Prostate gland (tissue), 2 donors: ENCODE measurements around the gene ANKRD6. TPM values are rescaled to one million over a fixed set of nuclear protein-coding genes. Genes with fewer than 3 reads are reported as not detected.

ENCODE experiments used
- DNase-seq: peaks from one replicate; pipeline ENCODE4 v3.0.0-alpha.2; 2019; ENCODE audit warnings: low spot score
- H3K27ac ChIP-seq, 2 donors: fragments of 200-600 bp; sonication (generic); 2 replicates each; pipeline ENCODE4 v1.5.1; 2017 to 2019
- H3K27me3 ChIP-seq: fragments of 200-600 bp; sonication (generic); replicated peaks from 2 replicates; pipeline ENCODE4 v1.5.1; 2019; ENCODE audit not compliant: insufficient read depth
- H3K36me3 ChIP-seq, 2 donors: fragments of 200-600 bp; sonication (generic); 1 replicate in 1 of 2; 2 replicates in 1 of 2; pipeline versions ENCODE4 v1.5.1 to v1.8.1; 2017 to 2019
- H3K4me1 ChIP-seq: fragments of 200-600 bp; sonication (generic); replicated peaks from 2 replicates; pipeline ENCODE4 v1.5.1; 2019
- H3K4me3 ChIP-seq, 2 donors: fragments of 200-600 bp; sonication (generic); 2 replicates each; pipeline ENCODE4 v1.5.1; 2017 to 2019
- H3K9me3 ChIP-seq: fragments of 200-600 bp; sonication (generic); 2 replicates; pipeline ENCODE4 v1.5.1; 2017
- POLR2A ChIP-seq: fragments of 450-650 bp; IDR thresholded peaks from one replicate; pipeline ENCODE4 v1.6.1; 2016; ENCODE audit warnings: antibody characterized with exemption, mild to moderate bottlenecking
- POLR2AphosphoS5 ChIP-seq: sonication (generic); formaldehyde crosslinking; IDR thresholded peaks from one replicate; pipeline ENCODE4 v1.6.1; 2017; ENCODE audit warnings: antibody characterized with exemption
- WGBS: methylation state at CpG from one replicate; pipeline ENCODE4 v1.1.5; 2018; 5-methylcytosine and 5-hydroxymethylcytosine counted together
- intact Hi-C: fragments of 100-400 bp; cut with DNase I; formaldehyde crosslinking; loops from one replicate; pipeline ENCODE4 v1.14.2; 2022
- total RNA-seq, 2 donors: library from RNA; depleted of rRNA; stranded (reverse); fragments of >200 nt; gene quantifications; one replicate each; pipeline ENCODE4 v1.1.0, GENCODE V29; 2016
- TF ChIP-seq, protein P1 (sequence below), 4 experiments: fragments of 200-600 bp in 2 of 4; fragments of 450-650 bp in 2 of 4; sonication (generic) in 2 of 4; IDR thresholded peaks; 1 replicate in 3 of 4; 2 replicates in 1 of 4; pipeline ENCODE4 v1.5.1; 2016 to 2019; ENCODE audit warnings: antibody characterized with exemption in 4 of 4, mild to moderate bottlenecking in 2 of 4, moderate library complexity in 2 of 4

The ANKRD6 gene
- total RNA-seq, 2 donors from 2014 or later = 11.9 to 30.9 TPM

- DNase-seq = no peak
- Histone ChIP-seq H3K27ac (no peak overlapping the region), H3K4me3 (no peak overlapping the region), H3K4me1 (no peaks in the 10 kb centered on the region), H3K36me3 (no peaks in the 10 kb centered on the region), H3K27me3 (no peaks in the 10 kb centered on the region), H3K9me3 (no peaks in the 10 kb centered on the region)
- TF ChIP-seq POLR2A = no peak
- TF ChIP-seq, protein P1, sequence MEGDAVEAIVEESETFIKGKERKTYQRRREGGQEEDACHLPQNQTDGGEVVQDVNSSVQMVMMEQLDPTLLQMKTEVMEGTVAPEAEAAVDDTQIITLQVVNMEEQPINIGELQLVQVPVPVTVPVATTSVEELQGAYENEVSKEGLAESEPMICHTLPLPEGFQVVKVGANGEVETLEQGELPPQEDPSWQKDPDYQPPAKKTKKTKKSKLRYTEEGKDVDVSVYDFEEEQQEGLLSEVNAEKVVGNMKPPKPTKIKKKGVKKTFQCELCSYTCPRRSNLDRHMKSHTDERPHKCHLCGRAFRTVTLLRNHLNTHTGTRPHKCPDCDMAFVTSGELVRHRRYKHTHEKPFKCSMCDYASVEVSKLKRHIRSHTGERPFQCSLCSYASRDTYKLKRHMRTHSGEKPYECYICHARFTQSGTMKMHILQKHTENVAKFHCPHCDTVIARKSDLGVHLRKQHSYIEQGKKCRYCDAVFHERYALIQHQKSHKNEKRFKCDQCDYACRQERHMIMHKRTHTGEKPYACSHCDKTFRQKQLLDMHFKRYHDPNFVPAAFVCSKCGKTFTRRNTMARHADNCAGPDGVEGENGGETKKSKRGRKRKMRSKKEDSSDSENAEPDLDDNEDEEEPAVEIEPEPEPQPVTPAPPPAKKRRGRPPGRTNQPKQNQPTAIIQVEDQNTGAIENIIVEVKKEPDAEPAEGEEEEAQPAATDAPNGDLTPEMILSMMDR (IDR thresholded peaks at IDR 0.05) = no peak
- TF ChIP-seq POLR2AphosphoS5 = no peak
- intact Hi-C loops = no loop called here
- WGBS = 63% methylated on average over 3 of the region's 3 CpGs
These were observed 122.9 kb downstream of the ANKRD6 start for GRCh38 chr6:89555806-89556205.

DNA sequence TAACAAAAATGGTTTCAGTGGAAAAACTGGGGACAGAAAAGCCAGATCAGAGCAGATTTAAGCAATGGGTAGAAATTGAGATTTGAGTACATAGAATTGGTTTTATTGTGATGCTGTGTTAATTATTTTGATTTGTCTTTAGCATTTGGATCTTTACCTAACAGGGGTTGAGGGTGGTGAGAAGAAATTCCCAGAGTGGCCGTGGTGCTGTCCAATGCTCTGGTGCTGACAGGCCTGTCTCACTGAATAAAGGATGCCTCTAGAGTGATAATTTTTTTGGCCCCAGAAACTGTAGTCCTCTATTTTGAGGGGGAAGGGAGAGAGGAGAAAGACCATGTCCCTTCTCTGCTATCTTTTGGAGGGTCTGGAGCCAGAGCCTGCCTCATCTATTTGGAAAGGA lies 126.5 kb downstream of the ANKRD6 start:
- TF ChIP-seq POLR2AphosphoS5 = no peak
- TF ChIP-seq, protein P1 (IDR thresholded peaks at IDR 0.05) = no peak
- TF ChIP-seq POLR2A = no peak
- no peak overlapping the region for H3K4me3 ChIP-seq
- no peaks in the 10 kb centered on the region for H3K9me3 ChIP-seq
- no peak overlapping the region for H3K27ac ChIP-seq
- no peaks in the 10 kb centered on the region for H3K4me1 ChIP-seq
- no peak for DNase-seq
- 91% methylated on average over 1 of the region's 1 CpG for WGBS
- H3K36me3 ChIP-seq = no peaks in the 10 kb centered on the region
- no peaks in the 10 kb centered on the region for H3K27me3 ChIP-seq
- intact Hi-C loops = no loop called here

- no peak for DNase-seq
- H3K4me3 ChIP-seq = no peak overlapping the region
- no peaks in the 10 kb centered on the region for H3K4me1 ChIP-seq
- H3K36me3 ChIP-seq = no peaks in the 10 kb centered on the region
- H3K9me3 ChIP-seq = no peaks in the 10 kb centered on the region
- TF ChIP-seq, protein P1 (IDR thresholded peaks at IDR 0.05) = no peak
- TF ChIP-seq POLR2AphosphoS5 (no peak), POLR2A (no peak)
- 53% methylated on average over 21 of the region's 21 CpGs for WGBS
- H3K27me3 ChIP-seq = no peaks in the 10 kb centered on the region
- H3K27ac ChIP-seq = no peak overlapping the region
- intact Hi-C loops = no loop called here
These were observed 129.4 kb downstream of the ANKRD6 start for GRCh38 chr6:89562093-89562973.

DNA sequence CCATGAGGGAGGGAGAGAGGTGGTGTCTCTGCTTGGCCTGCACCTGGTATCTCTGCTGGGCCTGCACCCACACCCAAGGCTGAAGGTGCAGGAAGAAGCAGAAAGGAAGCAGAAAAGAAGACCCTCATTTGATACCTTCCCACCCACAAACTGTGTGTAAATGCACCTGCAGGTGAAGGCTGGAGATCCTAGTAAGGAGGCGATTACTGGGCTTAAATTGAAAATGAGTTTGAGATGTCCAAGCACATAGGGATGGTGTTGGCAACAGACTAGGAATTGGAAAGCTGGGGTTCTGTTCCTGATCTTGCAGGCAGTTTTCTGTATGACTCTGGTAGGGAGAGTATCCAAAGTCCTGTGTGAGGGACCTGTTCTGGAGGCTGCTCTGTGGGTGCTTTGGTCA lies 130.9 kb downstream of the ANKRD6 start:
- no peak for DNase-seq
- H3K4me1 ChIP-seq = no peaks in the 10 kb centered on the region
- no peaks in the 10 kb centered on the region for H3K36me3 ChIP-seq
- intact Hi-C loops = no loop called here
- H3K27ac ChIP-seq = no peak overlapping the region
- TF ChIP-seq POLR2A = no peak
- TF ChIP-seq, protein P1 (IDR thresholded peaks at IDR 0.05) = no peak
- no peak for TF ChIP-seq POLR2AphosphoS5
- H3K27me3 ChIP-seq = no peaks in the 10 kb centered on the region
- 100% methylated on average over 1 of the region's 1 CpG for WGBS
- H3K9me3 ChIP-seq = no peaks in the 10 kb centered on the region
- no peak overlapping the region for H3K4me3 ChIP-seq
